NCI-H69 (cell line): ENCODE data around the gene ZC3H12A.

Experiments used
- DNase-seq: peaks from one replicate; lab custom pipeline; 2025; lab: John Stamatoyannopoulos, UW

Gene ZC3H12A

DNA sequence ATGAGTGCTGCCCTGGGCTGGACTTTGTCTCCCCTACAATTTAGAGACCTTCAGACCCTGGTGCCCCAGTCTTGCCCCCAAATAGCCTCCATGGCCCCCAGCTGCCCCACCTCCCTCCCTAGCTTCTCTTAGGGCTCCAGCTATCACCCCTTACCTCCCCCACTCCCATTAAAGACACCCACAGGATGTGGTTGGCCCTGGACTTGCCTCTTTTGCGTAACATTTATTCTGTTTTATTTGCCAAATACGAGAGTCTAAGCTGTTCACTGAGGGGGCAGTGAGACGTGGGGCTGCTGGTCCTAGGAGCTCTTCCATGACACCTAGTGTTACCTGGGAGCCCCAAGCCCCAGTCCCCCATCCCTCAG, 4.5 kb downstream of the ZC3H12A start:
- no peak for DNase-seq

DNA sequence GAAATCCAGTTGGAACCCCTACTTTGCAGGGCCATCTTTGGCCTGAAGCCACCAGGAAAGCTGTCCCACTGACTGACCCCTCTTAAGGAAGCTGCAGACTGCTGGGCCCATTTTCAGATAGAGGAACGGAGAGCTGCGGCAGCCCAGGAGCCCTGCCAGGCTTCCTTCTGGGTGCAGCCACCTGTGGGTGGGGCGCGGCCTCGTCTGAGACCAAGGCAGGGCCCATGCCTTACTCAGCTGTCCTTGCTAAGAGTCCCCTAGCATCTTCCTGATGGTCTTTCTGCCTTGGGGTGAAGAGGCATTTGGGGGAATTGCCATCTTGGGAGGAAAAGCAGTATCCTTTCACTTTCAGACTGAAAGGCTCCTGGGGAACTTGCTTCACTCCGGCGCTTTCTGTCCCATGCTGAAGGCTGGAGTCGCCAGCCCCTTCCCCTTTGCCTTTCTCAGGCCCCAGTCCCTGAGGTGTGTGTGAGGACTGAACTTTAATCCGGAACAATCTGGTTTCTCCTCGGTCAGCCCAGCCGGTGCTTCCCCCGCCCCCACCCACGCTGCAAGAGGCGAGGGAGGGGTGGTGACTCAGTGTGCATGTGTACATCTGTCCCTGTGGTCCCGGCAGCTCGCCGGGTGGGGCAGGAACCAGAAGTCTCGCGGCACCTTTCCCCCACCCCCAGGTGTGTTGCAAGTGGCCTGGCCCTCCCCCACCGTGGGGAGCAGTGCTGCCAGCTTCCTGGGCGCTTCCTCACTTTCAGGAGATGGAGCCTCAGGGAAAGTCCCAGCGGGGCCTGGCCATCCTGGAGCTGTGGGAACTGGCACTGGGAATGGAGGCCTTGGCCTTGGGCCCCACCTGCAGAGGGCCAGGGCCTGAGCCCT, 5.1 kb downstream of the ZC3H12A start:
- DNase-seq = peak; percentile 48

DNA sequence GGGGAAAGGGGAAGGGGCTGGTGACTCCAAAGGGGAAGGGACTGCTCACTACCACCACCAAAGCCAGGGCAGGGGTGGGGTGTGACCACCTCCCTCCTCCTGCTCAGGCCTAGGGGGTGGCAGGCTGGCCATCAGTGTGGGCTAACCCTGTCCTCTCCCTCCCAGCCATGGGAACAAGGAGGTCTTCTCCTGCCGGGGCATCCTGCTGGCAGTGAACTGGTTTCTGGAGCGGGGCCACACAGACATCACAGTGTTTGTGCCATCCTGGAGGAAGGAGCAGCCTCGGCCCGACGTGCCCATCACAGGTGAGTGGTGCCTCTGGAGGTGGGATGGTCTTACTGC, 5.7 kb downstream of the ZC3H12A start:
- DNase-seq = no peak

DNA sequence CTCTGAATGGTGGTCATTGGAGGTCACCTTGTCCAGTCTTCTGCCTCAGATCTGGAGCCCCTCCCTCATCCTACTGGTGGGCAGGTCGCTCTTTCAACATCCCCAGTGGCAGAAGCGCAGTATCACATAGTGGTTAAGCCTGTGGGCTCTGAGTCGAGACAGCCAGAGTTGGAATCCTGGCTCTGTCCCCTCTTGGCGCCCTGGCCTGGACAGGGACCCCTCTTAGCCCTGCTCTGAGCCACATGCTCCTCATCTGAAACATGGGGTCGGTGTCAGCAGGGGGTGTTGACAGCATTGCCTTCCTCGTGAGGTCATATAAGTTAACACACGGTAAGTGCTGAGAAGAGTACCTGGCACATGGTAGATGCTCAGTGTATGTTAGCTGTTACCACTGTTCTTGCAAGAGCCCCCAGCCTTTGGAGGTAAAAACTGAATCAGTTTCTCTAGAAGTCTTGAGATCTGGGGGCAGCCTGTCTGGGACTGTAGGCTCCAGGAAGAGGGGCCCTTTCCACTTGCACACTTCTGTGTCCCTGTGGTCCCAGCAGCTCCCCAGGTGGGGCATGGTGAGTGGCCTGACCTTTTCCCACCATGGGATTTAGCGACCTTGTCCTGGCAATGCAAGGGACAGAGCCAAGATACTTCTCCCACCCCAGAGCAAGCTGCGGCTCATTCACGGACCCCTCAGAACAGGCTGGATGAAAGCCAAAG, 6.4 kb downstream of the ZC3H12A start:
- no peak for DNase-seq

DNA sequence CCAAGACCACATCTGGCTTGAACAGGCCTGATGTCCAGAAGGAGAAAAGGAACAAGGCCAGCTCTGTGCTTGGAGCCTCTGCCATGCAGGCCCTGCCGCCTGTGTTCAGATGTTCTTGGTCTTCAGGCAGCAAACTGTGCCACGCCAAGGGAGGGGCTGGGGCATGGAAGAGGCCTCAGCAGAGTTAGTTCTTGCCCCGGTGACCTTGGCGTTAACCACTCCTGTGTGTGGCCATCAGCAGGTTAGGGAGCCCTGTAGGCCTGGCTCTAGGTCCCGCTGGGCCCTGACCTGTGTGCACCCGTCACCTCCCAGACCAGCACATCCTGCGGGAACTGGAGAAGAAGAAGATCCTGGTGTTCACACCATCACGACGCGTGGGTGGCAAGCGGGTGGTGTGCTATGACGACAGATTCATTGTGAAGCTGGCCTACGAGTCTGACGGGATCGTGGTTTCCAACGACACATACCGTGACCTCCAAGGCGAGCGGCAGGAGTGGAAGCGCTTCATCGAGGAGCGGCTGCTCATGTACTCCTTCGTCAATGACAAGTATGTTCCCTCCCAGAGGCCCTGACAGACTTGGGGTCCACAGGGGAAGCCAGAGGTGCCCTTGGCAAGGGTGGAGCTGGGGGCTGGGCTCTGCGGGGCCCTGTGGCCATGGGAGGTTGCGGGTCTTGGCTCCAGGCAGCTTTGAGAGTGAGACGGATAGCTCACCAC, 7.1 kb downstream of the ZC3H12A start:
- no peak for DNase-seq

DNA sequence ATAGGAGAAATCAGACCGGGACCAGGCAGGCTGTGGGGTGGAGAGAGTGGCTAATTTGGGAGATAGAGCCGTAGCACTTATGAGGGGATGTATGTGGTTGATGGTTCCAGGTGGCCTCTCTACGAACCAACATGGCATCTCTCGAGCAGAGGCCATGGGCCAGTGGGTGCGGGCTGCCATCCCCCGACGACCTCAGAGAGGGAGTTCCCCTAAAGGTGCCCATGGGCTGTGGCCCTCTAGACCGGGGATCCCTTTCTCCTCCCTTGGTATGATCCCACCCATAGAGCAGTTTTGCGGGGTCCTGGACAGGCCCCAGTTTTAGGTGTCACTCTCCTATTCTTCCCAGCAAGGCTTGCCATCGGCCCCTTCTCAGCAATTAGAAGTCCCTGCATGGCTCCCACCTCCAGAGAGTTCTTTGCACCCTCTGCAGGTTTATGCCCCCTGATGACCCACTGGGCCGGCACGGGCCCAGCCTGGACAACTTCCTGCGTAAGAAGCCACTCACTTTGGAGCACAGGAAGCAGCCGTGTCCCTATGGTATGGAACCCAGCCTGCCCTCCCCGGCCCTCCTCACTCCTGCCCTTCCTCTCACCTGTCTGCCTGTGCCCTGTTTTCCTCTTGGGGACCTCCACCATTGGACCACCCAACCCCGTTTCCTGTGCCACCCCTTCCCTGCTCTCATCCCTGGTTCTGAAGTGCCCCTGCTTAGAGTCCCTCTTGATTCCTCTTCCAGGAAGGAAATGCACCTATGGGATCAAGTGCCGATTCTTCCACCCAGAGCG, 7.8 kb downstream of the ZC3H12A start:
- DNase-seq = no peak

DNA sequence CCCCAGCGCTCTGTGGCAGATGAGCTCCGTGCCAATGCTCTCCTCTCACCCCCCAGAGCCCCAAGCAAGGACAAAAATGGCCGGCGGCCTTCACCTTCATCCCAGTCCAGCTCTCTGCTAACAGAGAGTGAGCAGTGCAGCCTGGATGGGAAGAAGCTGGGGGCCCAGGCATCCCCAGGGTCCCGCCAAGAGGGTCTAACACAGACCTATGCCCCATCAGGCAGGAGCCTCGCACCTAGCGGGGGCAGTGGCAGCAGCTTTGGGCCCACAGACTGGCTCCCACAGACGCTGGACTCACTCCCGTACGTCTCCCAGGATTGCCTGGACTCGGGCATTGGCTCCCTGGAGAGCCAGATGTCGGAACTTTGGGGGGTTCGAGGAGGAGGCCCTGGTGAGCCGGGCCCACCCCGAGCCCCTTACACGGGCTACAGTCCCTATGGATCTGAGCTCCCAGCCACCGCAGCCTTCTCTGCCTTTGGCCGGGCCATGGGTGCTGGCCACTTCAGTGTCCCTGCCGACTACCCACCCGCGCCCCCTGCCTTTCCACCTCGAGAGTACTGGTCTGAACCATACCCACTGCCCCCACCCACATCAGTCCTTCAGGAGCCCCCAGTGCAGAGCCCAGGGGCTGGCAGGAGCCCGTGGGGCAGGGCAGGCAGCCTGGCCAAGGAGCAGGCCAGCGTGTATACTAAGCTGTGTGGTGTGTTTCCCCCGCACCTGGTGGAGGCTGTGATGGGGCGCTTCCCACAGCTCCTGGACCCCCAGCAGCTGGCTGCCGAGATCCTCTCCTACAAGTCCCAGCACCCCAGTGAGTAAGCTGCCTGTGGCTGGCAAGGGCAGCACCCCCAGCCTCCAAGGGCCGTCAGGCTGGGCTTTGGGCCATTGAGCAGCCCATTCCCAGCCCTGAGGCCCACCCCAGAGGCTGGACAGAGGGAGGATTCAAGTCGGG, 8.7 kb downstream of the ZC3H12A start:
- no peak for DNase-seq

DNA sequence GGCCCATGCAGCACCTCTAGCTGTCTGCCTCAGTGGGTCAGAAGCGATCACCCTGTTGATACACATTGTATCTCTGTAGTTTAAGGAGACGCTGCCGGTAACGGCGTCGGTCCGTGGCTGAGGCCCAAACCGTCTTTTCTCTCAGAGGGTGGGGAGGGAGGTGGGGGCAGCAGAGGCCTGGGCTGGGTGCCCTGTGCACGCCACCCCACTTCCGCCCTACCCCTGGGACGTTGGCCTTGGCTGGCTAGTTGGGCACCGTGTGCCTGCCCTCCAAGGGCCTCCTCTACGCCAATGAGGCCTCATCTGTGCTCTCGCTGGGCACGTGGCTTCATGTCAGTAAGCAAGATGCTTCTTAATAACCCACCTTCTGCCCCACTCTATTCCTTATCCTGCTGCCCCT, 9.4 kb downstream of the ZC3H12A start:
- DNase-seq = no peak

DNA sequence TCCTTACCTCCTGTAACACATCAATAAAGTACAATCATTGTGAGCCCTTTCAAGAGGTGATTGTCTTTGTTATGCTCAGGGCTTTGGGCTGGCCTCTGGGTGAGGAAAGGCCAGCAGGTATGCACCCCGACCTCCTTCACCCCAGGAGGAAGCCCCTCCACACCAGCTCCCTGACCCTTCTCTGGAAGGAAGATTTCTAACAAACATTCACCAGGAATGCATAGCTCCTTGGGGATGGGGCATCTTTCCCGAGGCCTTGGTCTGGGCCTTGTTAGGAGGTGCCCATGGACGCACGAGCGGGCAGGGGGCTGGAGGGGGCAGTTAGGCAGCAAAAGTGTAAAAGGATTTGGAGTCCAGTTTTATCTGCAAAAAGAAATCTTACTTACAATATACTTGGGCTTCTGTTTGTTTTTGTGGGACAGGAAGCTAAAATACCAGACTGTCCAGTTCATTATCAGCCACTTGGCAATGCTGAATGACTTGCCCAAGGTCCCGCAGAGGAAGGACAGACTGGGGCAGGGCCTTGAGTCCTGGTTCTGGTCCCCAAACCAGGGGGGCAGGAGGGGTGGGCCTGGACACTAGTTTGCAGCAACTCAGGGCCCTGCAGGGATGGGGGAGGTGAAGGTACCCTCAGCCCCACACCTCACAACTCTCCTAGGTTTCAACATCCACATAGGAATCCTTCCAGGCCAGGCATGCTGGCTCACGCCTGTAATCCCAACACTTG, 10.1 kb downstream of the ZC3H12A start:
- no peak for DNase-seq

DNA sequence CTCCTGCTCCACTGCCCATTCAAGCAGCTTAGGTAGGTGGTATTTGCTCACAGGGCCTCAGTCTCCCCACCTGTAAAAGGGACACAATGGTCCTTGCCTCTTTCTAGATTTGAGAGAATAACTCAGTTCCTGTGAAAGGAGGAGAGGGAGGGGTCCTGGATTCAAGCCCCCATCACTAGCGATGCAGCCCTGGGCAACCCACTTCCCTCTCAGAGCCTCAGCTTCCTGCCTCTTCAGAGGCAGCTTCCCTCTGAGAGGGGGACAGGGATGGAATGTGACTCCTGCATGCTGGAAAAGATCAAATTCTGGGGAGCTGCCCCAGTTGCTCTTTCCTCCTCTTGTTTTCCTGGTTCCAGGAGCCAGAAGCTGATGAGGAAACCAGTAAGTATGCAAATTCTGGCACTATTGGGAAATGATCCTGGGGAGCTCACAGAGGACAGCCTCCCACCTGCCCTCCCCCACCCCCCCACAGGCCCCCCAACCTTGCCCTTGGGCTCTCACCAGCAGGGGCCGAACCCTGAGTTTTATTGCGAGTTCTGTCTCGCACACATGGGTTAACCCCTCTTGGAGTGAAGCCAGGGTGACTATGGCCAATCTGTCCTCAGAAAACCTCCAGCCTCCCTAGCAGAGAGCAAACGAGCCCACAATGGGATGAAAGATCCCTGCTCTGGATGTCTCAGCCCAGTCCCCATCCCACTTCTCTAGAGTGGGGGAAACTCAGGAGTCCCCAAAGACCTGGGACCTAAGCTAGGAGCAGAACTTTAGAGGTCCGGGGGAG, 11.7 kb downstream of the ZC3H12A start:
- DNase-seq = peak; percentile 61

DNA sequence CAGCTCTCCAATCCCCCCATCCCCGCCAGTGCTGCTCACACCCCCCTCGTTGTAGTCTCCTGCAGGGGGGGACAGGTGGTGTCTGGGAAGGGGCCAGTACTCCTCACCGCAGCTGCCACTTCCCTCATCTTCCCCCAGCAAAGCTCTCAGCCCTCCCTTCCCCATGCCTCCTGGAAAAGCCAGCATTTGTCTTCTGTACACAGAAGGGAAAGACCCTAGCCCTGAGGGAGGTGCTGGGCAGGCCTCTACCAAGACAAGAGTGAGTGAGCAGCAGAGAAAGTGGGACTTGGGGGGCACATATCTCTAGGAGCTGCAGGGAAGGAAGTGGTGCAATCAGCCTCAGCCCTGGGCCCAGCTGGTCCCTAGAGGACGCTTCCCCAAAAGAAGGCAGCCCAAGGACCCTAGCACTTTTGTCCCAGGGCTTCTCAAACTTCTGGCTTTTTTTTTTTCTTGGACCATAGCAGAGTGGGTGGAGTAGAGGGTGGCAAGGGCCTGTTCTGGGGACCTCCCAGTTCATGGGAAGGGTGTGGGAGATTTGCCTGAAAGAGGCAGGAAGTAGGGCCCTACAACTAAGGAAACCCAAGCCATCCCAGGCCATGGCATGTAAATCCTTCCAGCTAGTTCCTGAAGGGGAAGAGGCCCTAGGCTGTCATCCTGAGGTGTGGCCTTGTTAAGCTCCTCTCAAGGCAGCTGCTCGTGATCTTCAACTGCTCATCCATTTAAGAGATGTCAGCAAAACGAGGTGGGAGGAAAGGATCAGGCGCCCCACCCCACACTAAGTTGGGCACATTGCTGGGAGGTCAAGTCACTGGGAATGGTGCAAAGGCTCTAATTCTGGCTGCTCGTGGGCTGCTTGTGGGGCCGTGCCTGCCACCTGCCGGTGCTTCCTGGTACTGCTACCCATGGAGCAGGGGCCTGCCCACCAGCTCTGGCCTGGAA, 12.6 kb downstream of the ZC3H12A start:
- DNase-seq = peak; percentile 63

DNA sequence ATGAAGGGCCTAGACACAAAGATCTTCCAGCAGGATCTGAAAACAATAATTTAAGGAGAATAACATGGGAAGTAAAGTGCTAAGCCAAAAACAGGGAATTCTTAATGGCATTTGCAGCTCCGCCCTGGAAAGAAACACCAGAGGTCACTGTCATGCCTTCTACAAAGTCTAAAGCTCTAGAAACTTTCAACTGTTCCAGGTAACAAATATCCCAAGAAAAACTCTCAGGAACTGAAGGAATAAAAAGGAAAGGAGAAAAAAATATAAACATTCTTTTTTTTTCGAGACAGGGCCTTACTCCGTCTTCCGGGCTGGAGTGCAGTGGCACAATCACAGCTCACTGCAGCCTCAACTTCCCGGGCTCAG, 13.2 kb downstream of the ZC3H12A start:
- no peak for DNase-seq

DNA sequence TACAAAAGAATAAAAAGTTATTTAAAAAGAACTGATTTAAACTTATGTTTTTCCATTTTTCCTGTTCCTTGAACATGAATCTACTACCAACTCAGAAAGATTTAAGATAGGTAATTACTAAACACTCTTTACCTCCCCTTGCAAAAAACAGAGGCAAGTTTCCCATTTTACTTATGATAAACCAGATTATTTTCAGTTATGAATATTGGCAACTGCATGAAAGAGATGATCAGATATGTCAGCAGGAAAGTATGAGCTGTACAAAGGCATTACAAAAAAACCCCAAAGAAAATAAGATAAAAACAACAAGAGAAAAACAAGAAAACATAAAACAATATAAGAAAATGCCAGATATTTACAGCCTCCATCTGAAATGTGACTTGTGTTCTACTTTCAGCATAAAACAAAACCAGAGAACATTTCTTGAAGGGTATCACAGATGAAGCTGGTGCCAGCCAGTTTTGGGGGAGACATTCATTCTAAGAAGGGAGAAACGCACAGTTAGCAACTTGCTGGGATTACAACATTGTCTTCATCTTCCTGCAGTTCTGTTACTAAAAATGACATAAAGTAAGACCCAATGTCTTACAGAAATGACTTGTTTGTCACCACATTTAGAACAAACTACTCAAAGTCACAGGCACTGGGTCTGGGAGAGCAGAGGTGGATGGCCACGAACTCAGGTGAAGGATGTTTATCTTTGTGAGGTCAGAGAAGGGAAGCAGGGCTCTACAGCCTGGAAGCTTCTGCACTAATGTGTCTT, 19.1 kb downstream of the ZC3H12A start:
- no peak for DNase-seq

DNA sequence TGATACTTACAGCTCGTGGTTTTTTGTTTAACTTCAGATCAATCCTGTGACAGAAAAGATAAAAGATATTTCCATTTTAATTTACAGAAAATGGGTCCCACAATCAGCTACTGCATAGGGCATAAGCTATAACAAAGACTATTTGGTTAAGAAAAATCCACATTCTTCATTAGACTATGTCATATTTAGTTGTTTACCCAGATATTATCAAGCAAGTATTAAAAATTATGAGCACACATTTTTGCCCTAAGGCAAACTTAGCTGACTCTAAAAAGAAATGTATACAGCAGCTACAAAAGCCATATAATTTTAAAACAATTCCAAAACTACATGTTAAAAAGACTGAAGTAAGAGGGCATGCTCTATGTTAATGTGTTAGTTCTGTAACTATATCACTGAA, 21.5 kb downstream of the ZC3H12A start:
- DNase-seq = peak; percentile 69

DNA sequence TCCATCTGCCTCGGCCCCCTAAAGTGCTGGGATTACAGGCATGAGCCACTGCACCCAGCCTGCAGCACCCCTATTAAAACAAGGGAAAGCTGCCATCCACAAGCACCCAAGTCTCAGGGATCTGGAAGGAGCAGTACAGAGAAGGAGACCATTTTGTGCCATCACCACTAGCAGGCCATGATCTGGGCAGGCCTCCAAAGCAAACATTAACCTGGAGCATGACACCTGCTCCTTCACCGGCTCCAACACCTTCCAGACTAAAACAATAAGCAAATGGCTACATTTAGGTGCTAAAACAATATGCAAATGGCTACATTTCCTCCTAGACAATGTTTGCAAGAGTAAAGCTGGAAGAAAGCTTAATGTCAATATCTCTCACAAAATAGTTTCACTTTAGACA, 23.5 kb downstream of the ZC3H12A start:
- peak; percentile 88 for DNase-seq

DNA sequence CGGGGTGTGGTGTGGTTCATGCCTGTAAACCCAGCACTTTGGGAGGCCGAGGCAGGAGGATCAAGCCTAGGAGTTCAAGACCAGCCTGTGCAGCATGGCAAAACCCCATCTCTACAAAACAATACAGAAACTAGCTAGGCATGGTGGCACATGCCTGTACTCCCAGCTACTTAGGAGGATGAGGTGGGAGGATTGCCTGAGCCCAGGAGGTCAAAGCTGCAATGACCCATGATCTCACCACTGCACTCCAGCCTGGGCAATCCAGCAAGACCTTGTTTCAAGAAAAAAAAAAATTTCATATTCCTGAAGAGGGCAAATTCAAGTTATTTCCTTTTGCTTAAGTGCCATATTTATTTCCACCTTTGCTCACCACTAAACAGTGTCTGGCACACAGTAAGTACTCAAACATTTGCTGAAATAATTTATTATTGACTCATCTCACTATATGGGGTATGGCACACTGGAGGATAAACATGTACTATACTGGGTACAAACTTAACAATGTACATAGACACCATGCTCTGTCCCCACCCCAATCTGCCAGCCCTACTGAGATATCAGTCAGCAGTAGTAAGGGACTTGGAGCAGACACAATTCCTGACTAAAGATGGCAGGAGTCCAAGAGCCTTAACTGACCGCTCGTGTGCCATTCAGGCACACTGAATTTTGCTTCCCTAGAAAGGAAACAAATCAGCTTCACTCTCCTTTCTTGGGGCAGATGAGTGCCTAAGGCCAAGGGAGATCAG, 24.7 kb downstream of the ZC3H12A start:
- DNase-seq = peak; percentile 80

DNA sequence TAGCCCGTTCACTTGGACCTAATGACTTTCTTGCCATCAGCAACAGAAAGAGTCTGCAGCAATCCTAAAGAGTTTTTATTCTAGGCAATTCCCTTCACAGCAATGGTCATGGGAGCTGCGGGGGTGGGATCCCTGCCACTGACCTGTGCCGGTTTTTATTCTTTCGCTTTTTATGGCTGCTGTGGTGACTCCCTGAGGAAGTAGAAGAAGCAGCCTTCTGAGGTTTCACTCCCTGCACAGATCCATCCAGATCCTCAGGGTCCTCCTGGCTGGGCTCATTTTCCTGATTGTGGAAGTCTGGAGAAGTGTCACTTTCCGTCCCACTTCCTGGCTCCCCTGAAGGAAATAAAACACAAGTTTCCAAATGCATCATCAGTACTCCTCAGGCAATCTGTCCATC, 27.3 kb downstream of the ZC3H12A start:
- no peak for DNase-seq
